ENCODE results near the gene SLC10A7. TPM values are rescaled to one million over a fixed set of nuclear protein-coding genes. Genes with fewer than 3 reads are reported as not detected.

The SLC10A7 gene
- total RNA-seq, 4 donors from 2014 or later, result 12.0 to 56.1 (median 15.9) TPM

GRCh38 chr4:146308951-146309350 lies 212.8 kb downstream of the SLC10A7 start:
- Histone ChIP-seq H3K27me3 (no peaks in the 10 kb centered on the region), H3K36me3 (no peaks in the 10 kb centered on the region), H3K27ac (no peak overlapping the region), H3K4me3 (no peak overlapping the region), H3K9me3 (no peaks in the 10 kb centered on the region), H3K4me1 (no peaks in the 10 kb centered on the region)
- in situ Hi-C loops (cut with MboI; ENCODE audit: low pct_ligation_motif_present in 1 of 4, low pct_unique_long_range_greater_than_20kb in 1 of 4, low sequenced_read_pairs in 3 of 4), result no loop called here
- 83 to 88% methylated on average over 1 to 5 of the region's 5 CpGs for WGBS, 2 donors (ENCODE audit: low coverage in 1 of 2)
- TF ChIP-seq EP300 (IDR thresholded peaks at IDR 0.05; ENCODE audit: low read depth), result no peak
- no peak for TF ChIP-seq CTCF (IDR thresholded peaks at IDR 0.05)
- TF ChIP-seq POLR2AphosphoS5 (IDR thresholded peaks at IDR 0.05), result no peak
- TF ChIP-seq POLR2A (IDR thresholded peaks at IDR 0.05), result no peak
- intact Hi-C loops (cut with DNase I; ENCODE audit: low total_unique reads), result no loop called here
- DNase-seq, result no peak

- TF ChIP-seq POLR2AphosphoS5 (IDR thresholded peaks at IDR 0.05), result no peak
- TF ChIP-seq POLR2A (IDR thresholded peaks at IDR 0.05), result no peak
- no peak for TF ChIP-seq EP300 (IDR thresholded peaks at IDR 0.05; ENCODE audit: low read depth)
- no peak for TF ChIP-seq CTCF (IDR thresholded peaks at IDR 0.05)
- no peaks in the 10 kb centered on the region for H3K4me1 ChIP-seq
- 80 to 92% methylated on average over 2 of the region's 2 CpGs for WGBS, 2 donors (ENCODE audit: low coverage in 1 of 2)
- in situ Hi-C loops (cut with MboI; ENCODE audit: low pct_ligation_motif_present in 1 of 4, low pct_unique_long_range_greater_than_20kb in 1 of 4, low sequenced_read_pairs in 3 of 4) (no loop called here), intact Hi-C loops (cut with DNase I; ENCODE audit: low total_unique reads) (no loop called here)
- H3K4me3 ChIP-seq, result no peak overlapping the region
- no peaks in the 10 kb centered on the region for H3K27me3 ChIP-seq
- DNase-seq, result no peak
- H3K9me3 ChIP-seq, result no peaks in the 10 kb centered on the region
- H3K27ac ChIP-seq, result no peak overlapping the region
- H3K36me3 ChIP-seq, result no peaks in the 10 kb centered on the region
Measured at GRCh38 chr4:146302822-146303221, 218.9 kb downstream of the SLC10A7 start.

- intact Hi-C loops (cut with DNase I; ENCODE audit: low total_unique reads), result no loop called here
Measured at GRCh38 chr4:146299607-146300006, 222.1 kb downstream of the SLC10A7 start.

GRCh38 chr4:146294776-146295175 lies 227.0 kb downstream of the SLC10A7 start:
- 85 to 92% methylated on average over 2 of the region's 2 CpGs for WGBS, 2 donors (ENCODE audit: low coverage in 1 of 2)
- TF ChIP-seq POLR2A (IDR thresholded peaks at IDR 0.05) (no peak), EP300 (IDR thresholded peaks at IDR 0.05; ENCODE audit: low read depth) (no peak), CTCF (IDR thresholded peaks at IDR 0.05) (no peak), POLR2AphosphoS5 (IDR thresholded peaks at IDR 0.05) (no peak)
- Histone ChIP-seq H3K4me1 (no peaks in the 10 kb centered on the region), H3K9me3 (no peaks in the 10 kb centered on the region), H3K27me3 (no peaks in the 10 kb centered on the region), H3K36me3 (no peaks in the 10 kb centered on the region), H3K4me3 (no peak overlapping the region), H3K27ac (no peak overlapping the region)
- no peak for DNase-seq
- in situ Hi-C loops (cut with MboI; ENCODE audit: low pct_ligation_motif_present in 1 of 4, low pct_unique_long_range_greater_than_20kb in 1 of 4, low sequenced_read_pairs in 3 of 4) (no loop called here), intact Hi-C loops (cut with DNase I; ENCODE audit: low total_unique reads) (no loop called here)

More at GRCh38 chr4:146299607-146300006, 222.1 kb downstream of the SLC10A7 start:
- TF ChIP-seq CTCF (IDR thresholded peaks at IDR 0.05) (no peak), EP300 (IDR thresholded peaks at IDR 0.05; ENCODE audit: low read depth) (no peak), POLR2A (IDR thresholded peaks at IDR 0.05) (no peak), POLR2AphosphoS5 (IDR thresholded peaks at IDR 0.05) (no peak)
- Histone ChIP-seq H3K27me3 (no peaks in the 10 kb centered on the region), H3K4me1 (no peaks in the 10 kb centered on the region), H3K9me3 (no peaks in the 10 kb centered on the region), H3K27ac (no peak overlapping the region), H3K36me3 (no peaks in the 10 kb centered on the region), H3K4me3 (no peak overlapping the region)
- 89 to 100% methylated on average over 2 to 3 of the region's 3 CpGs for WGBS, 2 donors (ENCODE audit: low coverage in 1 of 2)
- in situ Hi-C loops (cut with MboI; ENCODE audit: low pct_ligation_motif_present in 1 of 4, low pct_unique_long_range_greater_than_20kb in 1 of 4, low sequenced_read_pairs in 3 of 4), result no loop called here
- DNase-seq, result no peak
